T-helper 17 cell (primary cell): ENCODE data around the gene JAKMIP1. TPM values are rescaled to one million over a fixed set of nuclear protein-coding genes. Genes with fewer than 3 reads are reported as not detected.
"Not testable (repeated sequence)": the region's sequence is repeated elsewhere in the genome, so short reads cannot be mapped to it uniquely, and the experiment has no call there.

Source experiments
- ATAC-seq: fragments of 150-1000 bp; cut with Tn5 transposase; 2 replicates; pipeline ENCODE4 v1.10.0; 2021; ENCODE audit warnings: mild to moderate bottlenecking, moderate library complexity
- DNase-seq, 3 donors: peaks; one replicate each; pipeline versions ENCODE4 v3.0.0 to v3.0.0-alpha.2; 2020 to 2021
- H3K9me3 ChIP-seq: one replicate; pipeline ENCODE4 v1.7.0; 2013; ENCODE audit warnings: low read length, mild to moderate bottlenecking; ENCODE audit not compliant: control insufficient read depth, poor library complexity, severe bottlenecking
- H3K27ac Mint-ChIP-seq: one replicate; pipeline ENCODE4 v1.8.0; 2022; ENCODE audit warnings: mild to moderate bottlenecking, moderate library complexity, mixed read lengths
- H3K27me3 Mint-ChIP-seq: one replicate; pipeline ENCODE4 v1.8.0; 2022; ENCODE audit warnings: mixed read lengths
- H3K36me3 Mint-ChIP-seq: one replicate; pipeline ENCODE4 v1.8.0; 2022; ENCODE audit warnings: low read depth, mixed read lengths
- H3K4me1 Mint-ChIP-seq: one replicate; pipeline ENCODE4 v1.8.0; 2022; ENCODE audit warnings: mild to moderate bottlenecking, mixed read lengths
- H3K4me3 Mint-ChIP-seq: one replicate; pipeline ENCODE4 v1.8.0; 2022; ENCODE audit warnings: mild to moderate bottlenecking, moderate library complexity, mixed read lengths
- total RNA-seq, 4 donors: library from RNA in 2 of 4; stranded (reverse) in 2 of 4; gene quantifications; one replicate each; pipeline ENCODE4 v1.2.3 and lab custom pipeline; 2022 to 2026

The JAKMIP1 gene
- total RNA-seq, 2 donors from 2014 or later: 8.5 to 16.8 TPM

- no peak for ATAC-seq
- Mint-ChIP-seq H3K36me3 (no peaks in the 10 kb centered on the region), H3K27ac (no peak overlapping the region), H3K27me3 (peaks cover 44% of the 10 kb centered on the region), H3K4me1 (no peaks in the 10 kb centered on the region), H3K4me3 (no peak overlapping the region)
- H3K9me3 ChIP-seq: no peaks in the 10 kb centered on the region
- DNase-seq: no peak
Observed at GRCh38 chr4:6017800-6018199, 182.5 kb downstream of the JAKMIP1 start.

GRCh38 chr4:6017030-6017429 lies 183.3 kb downstream of the JAKMIP1 start:
- DNase-seq (no peak), ATAC-seq (no peak)
- peaks cover 50% of the 10 kb centered on the region for H3K27me3 Mint-ChIP-seq
- no peak overlapping the region for H3K27ac Mint-ChIP-seq
- H3K36me3 Mint-ChIP-seq: no peaks in the 10 kb centered on the region
- H3K4me3 Mint-ChIP-seq: no peak overlapping the region
- H3K4me1 Mint-ChIP-seq: no peaks in the 10 kb centered on the region
- no peaks in the 10 kb centered on the region for H3K9me3 ChIP-seq

- peaks cover 7% of the 10 kb centered on the region for H3K36me3 Mint-ChIP-seq
- no peaks in the 10 kb centered on the region for H3K9me3 ChIP-seq
- no peak for ATAC-seq
- peaks cover 65% of the 10 kb centered on the region for H3K27me3 Mint-ChIP-seq
- DNase-seq: no peak
- H3K27ac Mint-ChIP-seq: no peak overlapping the region
- peaks cover 4% of the 10 kb centered on the region for H3K4me1 Mint-ChIP-seq
- H3K4me3 Mint-ChIP-seq: no peak overlapping the region
Observed at GRCh38 chr4:6013564-6013963, 186.8 kb downstream of the JAKMIP1 start.

- Mint-ChIP-seq H3K27me3 (peaks cover 56% of the 10 kb centered on the region), H3K4me3 (no peak overlapping the region), H3K27ac (no peak overlapping the region), H3K36me3 (peaks cover 7% of the 10 kb centered on the region), H3K4me1 (peaks cover 4% of the 10 kb centered on the region)
- DNase-seq (no peak), ATAC-seq (no peak)
- no peaks in the 10 kb centered on the region for H3K9me3 ChIP-seq
Observed at GRCh38 chr4:6012200-6012599, 188.1 kb downstream of the JAKMIP1 start.

GRCh38 chr4:6011686-6012085 lies 188.7 kb downstream of the JAKMIP1 start:
- Mint-ChIP-seq H3K4me1 (peaks cover 4% of the 10 kb centered on the region), H3K27me3 (peaks cover 56% of the 10 kb centered on the region), H3K36me3 (peaks cover 9% of the 10 kb centered on the region), H3K4me3 (no peak overlapping the region), H3K27ac (no peak overlapping the region)
- ATAC-seq: no peak
- DNase-seq: no peak
- no peaks in the 10 kb centered on the region for H3K9me3 ChIP-seq

GRCh38 chr4:6011271-6011671 lies 189.1 kb downstream of the JAKMIP1 start:
- H3K4me3 Mint-ChIP-seq: no peak overlapping the region
- DNase-seq (no peak), ATAC-seq (no peak)
- H3K4me1 Mint-ChIP-seq: peaks cover 4% of the 10 kb centered on the region
- H3K9me3 ChIP-seq: no peaks in the 10 kb centered on the region
- peaks cover 9% of the 10 kb centered on the region for H3K36me3 Mint-ChIP-seq
- peaks cover 56% of the 10 kb centered on the region for H3K27me3 Mint-ChIP-seq
- H3K27ac Mint-ChIP-seq: no peak overlapping the region

- no peak overlapping the region for H3K27ac Mint-ChIP-seq
Observed at GRCh38 chr4:6010789-6011188, 189.6 kb downstream of the JAKMIP1 start.

GRCh38 chr4:6009452-6009851 lies 190.9 kb downstream of the JAKMIP1 start:
- H3K36me3 Mint-ChIP-seq: peaks cover 9% of the 10 kb centered on the region
- DNase-seq (no peak), ATAC-seq (no peak)
- H3K4me3 Mint-ChIP-seq: no peak overlapping the region
- peaks cover 4% of the 10 kb centered on the region for H3K4me1 Mint-ChIP-seq
- no peak overlapping the region for H3K27ac Mint-ChIP-seq
- peaks cover 48% of the 10 kb centered on the region for H3K27me3 Mint-ChIP-seq
- no peaks in the 10 kb centered on the region for H3K9me3 ChIP-seq

More at GRCh38 chr4:6010789-6011188, 189.6 kb downstream of the JAKMIP1 start:
- no peaks in the 10 kb centered on the region for H3K9me3 ChIP-seq
- no peak for ATAC-seq
- peaks cover 4% of the 10 kb centered on the region for H3K4me1 Mint-ChIP-seq
- peaks cover 56% of the 10 kb centered on the region for H3K27me3 Mint-ChIP-seq
- no peak for DNase-seq
- H3K4me3 Mint-ChIP-seq: no peak overlapping the region
- H3K36me3 Mint-ChIP-seq: peaks cover 9% of the 10 kb centered on the region

GRCh38 chr4:6008766-6009385 lies 191.5 kb downstream of the JAKMIP1 start:
- Mint-ChIP-seq H3K27ac (no peak overlapping the region), H3K27me3 (peaks cover 48% of the 10 kb centered on the region), H3K4me1 (peaks cover 4% of the 10 kb centered on the region), H3K4me3 (no peak overlapping the region), H3K36me3 (peaks cover 9% of the 10 kb centered on the region)
- no peak for ATAC-seq
- no peak for DNase-seq
- no peaks in the 10 kb centered on the region for H3K9me3 ChIP-seq

- no peak overlapping the region for H3K4me3 Mint-ChIP-seq
- H3K27me3 Mint-ChIP-seq: peaks cover 45% of the 10 kb centered on the region
- peaks cover 4% of the 10 kb centered on the region for H3K4me1 Mint-ChIP-seq
- no peaks in the 10 kb centered on the region for H3K9me3 ChIP-seq
- ATAC-seq (no peak), DNase-seq (no peak)
- H3K27ac Mint-ChIP-seq: no peak overlapping the region
- H3K36me3 Mint-ChIP-seq: peaks cover 9% of the 10 kb centered on the region
Observed at GRCh38 chr4:6008092-6008551, 192.2 kb downstream of the JAKMIP1 start.

- H3K9me3 ChIP-seq: no peaks in the 10 kb centered on the region
- H3K27me3 Mint-ChIP-seq: peaks cover 18% of the 10 kb centered on the region
- no peak for ATAC-seq
- H3K27ac Mint-ChIP-seq: no peak overlapping the region
- peaks cover 4% of the 10 kb centered on the region for H3K36me3 Mint-ChIP-seq
- H3K4me3 Mint-ChIP-seq: no peak overlapping the region
- no peaks in the 10 kb centered on the region for H3K4me1 Mint-ChIP-seq
- no peak for DNase-seq
Observed at GRCh38 chr4:6005175-6005574, 195.2 kb downstream of the JAKMIP1 start.

GRCh38 chr4:6003485-6003884 lies 196.9 kb downstream of the JAKMIP1 start:
- not testable (repeated sequence) for H3K4me3 Mint-ChIP-seq, H3K27ac Mint-ChIP-seq, H3K36me3 Mint-ChIP-seq, DNase-seq, H3K27me3 Mint-ChIP-seq, H3K9me3 ChIP-seq, ATAC-seq, H3K4me1 Mint-ChIP-seq

GRCh38 chr4:6002926-6003325 lies 197.4 kb downstream of the JAKMIP1 start:
- H3K4me1 Mint-ChIP-seq: peaks cover 4% of the 10 kb centered on the region
- no peak overlapping the region for H3K27ac Mint-ChIP-seq
- H3K4me3 Mint-ChIP-seq: no peak overlapping the region
- H3K9me3 ChIP-seq: no peaks in the 10 kb centered on the region
- peaks cover 11% of the 10 kb centered on the region for H3K27me3 Mint-ChIP-seq
- peaks cover 2% of the 10 kb centered on the region for H3K36me3 Mint-ChIP-seq
- no peak for DNase-seq
- ATAC-seq: no peak

GRCh38 chr4:6002492-6002833 lies 197.9 kb downstream of the JAKMIP1 start:
- Mint-ChIP-seq H3K4me3 (no peak overlapping the region), H3K27me3 (peaks cover 12% of the 10 kb centered on the region), H3K36me3 (peaks cover 2% of the 10 kb centered on the region), H3K27ac (no peak overlapping the region), H3K4me1 (peaks cover 4% of the 10 kb centered on the region)
- ATAC-seq: no peak
- no peak for DNase-seq
- H3K9me3 ChIP-seq: no peaks in the 10 kb centered on the region
